HEK293 (cell line): ENCODE measurements around the gene CRY2.

ENCODE experiments used
- CTCF ChIA-PET: fragments of 350-600 bp; formaldehyde crosslinking; extraction: SDS; loops from one replicate; lab custom pipeline; 2021; ENCODE audit warnings: antibody characterized with exemption; lab: Yijun Ruan, JAX
- POLR2A ChIA-PET: fragments of 300-600 bp; formaldehyde crosslinking; extraction: SDS; loops from one replicate; lab custom pipeline; 2020; ENCODE audit warnings: antibody characterized with exemption, inconsistent platforms; lab: Yijun Ruan, JAX
- H3K27ac ChIP-seq: fragments of 200-500 bp; sonication (Bioruptor generic); 2 replicates; pipeline ENCODE4 v1.5.1; 2014; ENCODE audit warnings: low read depth, low read length, control low read depth, inconsistent platforms; ENCODE audit errors: extremely low read depth
- H3K36me3 ChIP-seq, 2 experiments: fragments of 200-500 bp in 1 of 2; sonication (Bioruptor generic) in 1 of 2; 1 replicate in 1 of 2; 2 replicates in 1 of 2; pipeline ENCODE4 v1.5.1; 2014 to 2017; ENCODE audit warnings: inconsistent platforms in 2 of 2, low read length in 2 of 2; ENCODE audit not compliant: control insufficient read depth in 2 of 2, insufficient read depth in 1 of 2
- H3K4me1 ChIP-seq: fragments of 200-500 bp; sonication (Bioruptor generic); 2 replicates; pipeline ENCODE4 v1.5.1; 2014; ENCODE audit warnings: mild to moderate bottlenecking, low read length, inconsistent platforms; ENCODE audit not compliant: control insufficient read depth, insufficient read depth
- H3K4me3 ChIP-seq: 2 replicates; pipeline ENCODE4 v1.5.1; 2011; ENCODE audit warnings: low read depth, mild to moderate bottlenecking, control low read depth, low read length, moderate library complexity
- H3K9me3 ChIP-seq: fragments of 200-500 bp; sonication (Bioruptor generic); 2 replicates; pipeline ENCODE4 v1.5.1; 2014; ENCODE audit warnings: low read depth, low read length, inconsistent platforms; ENCODE audit not compliant: control insufficient read depth, insufficient read depth
- ATF2 ChIP-seq: fragments of 450-650 bp; formaldehyde crosslinking; IDR thresholded peaks from 2 replicates; pipeline ENCODE4 v1.5.1; 2016; ENCODE audit warnings: missing biosample characterization, missing genetic modification characterization, low read depth
- INSM2 ChIP-seq: fragments of 450-650 bp; formaldehyde crosslinking; IDR thresholded peaks from 2 replicates; pipeline ENCODE4 v1.5.1; 2016; ENCODE audit warnings: missing biosample characterization, missing genetic modification characterization
- OVOL3 ChIP-seq: fragments of 450-650 bp; formaldehyde crosslinking; IDR thresholded peaks from 2 replicates; pipeline ENCODE4 v1.5.1; 2016; ENCODE audit warnings: missing biosample characterization, missing genetic modification characterization
- REST ChIP-seq: fragments of 450-650 bp; formaldehyde crosslinking; IDR thresholded peaks from 2 replicates; pipeline ENCODE4 v1.5.1; 2016; ENCODE audit warnings: missing biosample characterization, missing genetic modification characterization
- ZBTB17 ChIP-seq: fragments of 450-650 bp; formaldehyde crosslinking; IDR thresholded peaks from 2 replicates; pipeline ENCODE4 v1.5.1; 2016; ENCODE audit warnings: missing biosample characterization, missing genetic modification characterization
- ZNF112 ChIP-seq: fragments of 450-650 bp; formaldehyde crosslinking; IDR thresholded peaks from 2 replicates; pipeline ENCODE4 v1.5.0; 2017; ENCODE audit warnings: missing biosample characterization, missing genetic modification characterization
- ZNF175 ChIP-seq: fragments of 450-650 bp; formaldehyde crosslinking; IDR thresholded peaks from 2 replicates; pipeline ENCODE4 v1.5.1; 2016; ENCODE audit warnings: missing biosample characterization, missing genetic modification characterization
- ZNF266 ChIP-seq: fragments of 450-650 bp; formaldehyde crosslinking; IDR thresholded peaks from 2 replicates; pipeline ENCODE4 v1.5.1; 2016; ENCODE audit warnings: missing biosample characterization, missing genetic modification characterization, low read depth
- ZNF362 ChIP-seq: fragments of 450-650 bp; formaldehyde crosslinking; IDR thresholded peaks from 2 replicates; pipeline ENCODE4 v1.5.1; 2016; ENCODE audit warnings: missing biosample characterization, missing genetic modification characterization
- ZNF394 ChIP-seq: fragments of 450-650 bp; formaldehyde crosslinking; IDR thresholded peaks from 2 replicates; pipeline ENCODE4 v1.5.1; 2016; ENCODE audit warnings: missing biosample characterization, missing genetic modification characterization, mild to moderate bottlenecking, moderate library complexity, borderline replicate concordance
- ZNF473 ChIP-seq: fragments of 450-650 bp; formaldehyde crosslinking; IDR thresholded peaks from 2 replicates; pipeline ENCODE4 v1.5.1; 2017; ENCODE audit warnings: missing biosample characterization, missing genetic modification characterization
- ZNF664 ChIP-seq: fragments of 450-650 bp; formaldehyde crosslinking; IDR thresholded peaks from 2 replicates; pipeline ENCODE4 v1.5.1; 2016; ENCODE audit warnings: missing biosample characterization, missing genetic modification characterization
- ZNF670 ChIP-seq: fragments of 450-650 bp; formaldehyde crosslinking; IDR thresholded peaks from 2 replicates; pipeline ENCODE4 v1.5.1; 2016; ENCODE audit warnings: missing biosample characterization, missing genetic modification characterization, low read depth
- ZNF843 ChIP-seq: fragments of 450-650 bp; formaldehyde crosslinking; IDR thresholded peaks from 2 replicates; pipeline ENCODE4 v1.5.1; 2016; ENCODE audit warnings: missing biosample characterization, missing genetic modification characterization

Gene CRY2

GRCh38 chr11:45922425-45923082 lies 75.3 kb downstream of the CRY2 start, which contains the start of gene LARGE2 (continued):
- no peak for TF ChIP-seq ZNF843
- no peak for TF ChIP-seq ZNF394 (tag by site-specific recombination)
- TF ChIP-seq OVOL3 (tag by site-specific recombination), result no peak
- no peak for TF ChIP-seq ZNF473
- no peak for TF ChIP-seq ZNF112
- TF ChIP-seq ATF2 (tag by site-specific recombination), result no peak
- TF ChIP-seq INSM2 (tag by site-specific recombination), result 0 out of 2 replicates have a peak, but pooled peaks have one; percentile 16
- no peak for TF ChIP-seq ZNF664 (tag by site-specific recombination)
- no peak for TF ChIP-seq ZNF670
- TF ChIP-seq ZNF175 (tag by site-specific recombination), result no peak

- Histone ChIP-seq H3K4me1 (no peaks in the 10 kb centered on the region), H3K36me3 (peaks cover 0 to 13% of the 10 kb centered on the region in 2 experiments; a peak in 1 of 3 replicates), H3K9me3 (no peaks in the 10 kb centered on the region), H3K27ac (no peak overlapping the region), H3K4me3 (no peak overlapping the region)
- TF ChIP-seq ZNF362 (tag by site-specific recombination) (no peak), ZBTB17 (tag by site-specific recombination) (peak; percentile 46; the same call in 1 of the 2 replicates)
- ChIA-PET POLR2A (interaction anchor here (0.5 to 2.6 kb wide), 2 partner anchors 10 to 576 kb away, joined by 3 to 6 read pairs; no protein-coding TSS in a partner anchor), CTCF (interaction anchor here (0.6 to 0.7 kb wide), 2 partner anchors 38 to 324 kb away, joined by 3 to 4 read pairs; no protein-coding TSS in a partner anchor)
Measured at GRCh38 chr11:45924036-45924915, 77.0 kb downstream of the CRY2 start.

- no peaks in the 10 kb centered on the region for H3K4me1 ChIP-seq
Measured at GRCh38 chr11:45924927-45925326, 77.7 kb downstream of the CRY2 start.

More at GRCh38 chr11:45924927-45925326, 77.7 kb downstream of the CRY2 start:
- Histone ChIP-seq H3K4me3 (no peak overlapping the region), H3K27ac (no peak overlapping the region), H3K9me3 (no peaks in the 10 kb centered on the region), H3K36me3 (peaks cover 0 to 13% of the 10 kb centered on the region in 2 experiments; a peak in 1 of 3 replicates)
- TF ChIP-seq REST (tag by site-specific recombination) (peak; percentile 74), ZNF394 (tag by site-specific recombination) (no peak), ZNF266 (tag by site-specific recombination) (no peak)
- ChIA-PET CTCF (interaction anchor here (0.6 to 0.7 kb wide), 2 partner anchors 37 to 101 kb away, joined by 3 to 4 read pairs; no protein-coding TSS in a partner anchor), POLR2A (interaction anchor here (2.6 kb wide), 1 partner anchor 11 kb away, joined by 6 read pairs; no protein-coding TSS in a partner anchor)
